Keratinocyte (primary cell): Measurements from ENCODE around the gene IMPDH1. TPM values are rescaled to one million over a fixed set of nuclear protein-coding genes. Genes with fewer than 3 reads are reported as not detected.

Experiments
- DNase-seq: peaks from one replicate; pipeline ENCODE4 v3.0.0-alpha.2; 2011; ENCODE audit warnings: low read depth, missing footprints, low spot score
- FAIRE-seq: peaks from 2 replicates; lab custom pipeline; 2011; peaks lifted over from hg19 to GRCh38; lab: Jason Lieb, UNC
- H2AFZ ChIP-seq: 2 replicates; pipeline ENCODE4 v1.6.0; 2012; ENCODE audit warnings: low read length, control low read depth, inconsistent platforms; ENCODE audit not compliant: control insufficient read depth
- H3K27ac ChIP-seq: 2 replicates; pipeline ENCODE4 v1.5.1; 2011; ENCODE audit warnings: low read length; ENCODE audit not compliant: control insufficient read depth, insufficient read depth
- H3K27me3 ChIP-seq: 3 replicates; pipeline ENCODE4 v1.6.0; 2011; ENCODE audit warnings: low read length; ENCODE audit not compliant: control insufficient read depth, insufficient read depth; ENCODE audit errors: extremely low read depth
- H3K36me3 ChIP-seq, 2 experiments: 2 replicates in 1 of 2; 3 replicates in 1 of 2; pipeline ENCODE4 v1.5.1; 2011; ENCODE audit warnings: low read length in 2 of 2, mild to moderate bottlenecking in 1 of 2; ENCODE audit not compliant: control insufficient read depth in 2 of 2, insufficient read depth in 2 of 2; ENCODE audit errors: extremely low read depth in 1 of 2
- H3K4me1 ChIP-seq: 3 replicates; pipeline ENCODE4 v1.5.1; 2011; ENCODE audit warnings: low read length; ENCODE audit not compliant: control insufficient read depth, insufficient read depth; ENCODE audit errors: extremely low read depth
- H3K4me2 ChIP-seq: 3 replicates; pipeline ENCODE4 v1.6.0; 2011; ENCODE audit warnings: low read depth, low read length; ENCODE audit not compliant: control insufficient read depth, insufficient read depth; ENCODE audit errors: extremely low read depth
- H3K4me3 ChIP-seq, 3 experiments: fragments of 200-600 bp in 1 of 3; sonication (generic) in 1 of 3; 2 replicates in 2 of 3; 3 replicates in 1 of 3; pipeline ENCODE4 v1.5.1; 2011 to 2016; ENCODE audit warnings: low read length in 3 of 3, mild to moderate bottlenecking in 3 of 3, control low read depth in 2 of 3, inconsistent platforms in 1 of 3, low read depth in 1 of 3, mixed read lengths in 1 of 3, mixed run types in 1 of 3, moderate library complexity in 1 of 3; ENCODE audit not compliant: control insufficient read depth in 2 of 3, insufficient read depth in 2 of 3; ENCODE audit errors: extremely low read depth in 1 of 3
- H3K79me2 ChIP-seq: 2 replicates; pipeline ENCODE4 v1.6.0; 2012; ENCODE audit warnings: low read length; ENCODE audit not compliant: control insufficient read depth, insufficient read depth
- H3K9ac ChIP-seq: 3 replicates; pipeline ENCODE4 v1.6.0; 2011; ENCODE audit warnings: low read length; ENCODE audit not compliant: control insufficient read depth, insufficient read depth; ENCODE audit errors: extremely low read depth
- H3K9me1 ChIP-seq: 3 replicates; pipeline ENCODE4 v1.6.0; 2011; ENCODE audit warnings: low read length; ENCODE audit not compliant: control insufficient read depth, insufficient read depth; ENCODE audit errors: extremely low read depth
- H3K9me3 ChIP-seq: 2 replicates; pipeline ENCODE4 v1.5.1; 2012; ENCODE audit warnings: low read depth, low read length; ENCODE audit not compliant: control insufficient read depth
- H4K20me1 ChIP-seq: 3 replicates; pipeline ENCODE4 v1.6.0; 2011; ENCODE audit warnings: low read length; ENCODE audit not compliant: control insufficient read depth, insufficient read depth; ENCODE audit errors: extremely low read depth
- EZH2 ChIP-seq: IDR thresholded peaks from one replicate; pipeline ENCODE4 v1.6.1; 2012; ENCODE audit warnings: inconsistent platforms, mild to moderate bottlenecking, low read length, moderate library complexity
- dilution Hi-C: fragments of 300-500 bp; cut with MboI; formaldehyde crosslinking; loops from one replicate; pipeline ENCODE4 v1.7.0; 2020; ENCODE audit warnings: low sequenced_read_pairs; ENCODE audit not compliant: extremely low pct_ligation_motif_present
- polyA plus RNA-seq, 5 experiments: library from polyadenylated mRNA; depleted of rRNA in 3 of 5; stranded (reverse) in 3 of 5; stranded (forward) in 1 of 5; unstranded in 1 of 5; fragments of >200 nt; gene quantifications; 1 replicate in 1 of 5; 2 replicates in 3 of 5; 3 replicates in 1 of 5; pipeline versions ENCODE4 v1.2.1 to v1.2.3, GENCODE V29; 2011 to 2012; ENCODE audit warnings: missing spikeins in 2 of 5, low read depth in 1 of 5, low replicate concordance in 1 of 5
- TF ChIP-seq, protein P1 (sequence below), 3 experiments: IDR thresholded peaks in 1 of 3; conservative IDR thresholded peaks in 1 of 3; optimal IDR thresholded peaks in 1 of 3; 2 replicates in 2 of 3; 3 replicates in 1 of 3; pipeline versions ENCODE3 to v1.5.1; 2011; ENCODE audit warnings: low read length in 3 of 3, mild to moderate bottlenecking in 3 of 3, moderate library complexity in 2 of 3, control low read depth in 1 of 3, inconsistent platforms in 1 of 3; ENCODE audit not compliant: insufficient read depth in 2 of 3; ENCODE audit errors: extremely low read depth in 1 of 3

IMPDH1 gene
- polyA plus RNA-seq, 1 donor (not counting 4 experiments of a cell fraction or from before 2014, with no cell fraction given): 56.2 TPM

DNA sequence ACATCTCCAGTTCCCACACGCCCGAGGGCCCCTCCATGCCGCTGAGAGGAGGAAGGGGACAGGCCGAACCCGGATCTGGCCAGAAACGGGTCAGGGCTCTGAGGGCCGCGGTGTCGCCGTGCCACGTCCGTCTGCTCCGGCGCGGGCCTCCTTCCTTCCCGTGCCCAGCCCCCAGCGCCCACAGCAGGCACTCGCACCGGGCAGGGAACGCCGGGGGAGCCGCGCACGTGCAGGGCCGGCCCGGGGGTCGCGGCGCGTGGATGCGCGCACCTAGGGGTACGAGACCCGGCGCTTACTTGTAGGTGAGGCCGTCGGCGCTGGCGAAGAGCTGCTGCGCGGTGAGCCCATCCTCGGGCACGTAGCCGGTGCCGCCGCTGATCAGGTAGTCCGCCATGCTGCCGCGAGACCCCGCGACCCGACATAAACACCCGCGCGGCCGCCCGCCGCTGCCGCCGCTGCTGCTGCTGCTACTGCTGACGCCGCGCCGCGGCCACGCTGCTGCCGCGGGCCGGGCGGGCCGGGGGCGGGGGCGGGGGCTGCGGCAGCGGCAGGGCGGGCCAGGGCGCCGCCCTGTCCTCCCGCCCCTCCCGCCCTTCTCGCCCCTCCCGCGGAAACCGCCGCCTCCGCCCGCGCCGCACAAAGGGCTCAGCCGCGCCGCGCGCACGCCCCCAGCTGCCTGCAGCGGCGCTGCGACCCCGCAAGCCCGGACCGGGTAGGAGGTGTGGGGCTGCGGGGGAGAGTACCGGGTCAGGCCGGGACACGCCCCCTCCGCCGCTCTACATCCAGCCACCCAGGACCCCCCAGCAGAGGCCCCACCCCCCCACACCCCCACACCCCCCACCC, 4.1 kb downstream of the IMPDH1 start:
- Histone ChIP-seq H3K27ac (peak overlapping the region; percentile 64), H3K9me3 (no peaks in the 10 kb centered on the region), H3K4me1 (peaks cover 40% of the 10 kb centered on the region), H4K20me1 (no peaks in the 10 kb centered on the region), H3K4me3 (peak overlapping the region; percentile 50 to 81 (median 60)), H3K9me1 (no peaks in the 10 kb centered on the region), H3K27me3 (no peaks in the 10 kb centered on the region), H3K9ac (peak overlapping the region; percentile 82), H2AFZ (peak overlapping the region; percentile 66), H3K79me2 (peaks cover 15% of the 10 kb centered on the region), H3K36me3 (peaks cover 4 to 17% of the 10 kb centered on the region in 2 experiments), H3K4me2 (peak overlapping the region; percentile 98)
- no peak for TF ChIP-seq EZH2
- TF ChIP-seq, protein P1, sequence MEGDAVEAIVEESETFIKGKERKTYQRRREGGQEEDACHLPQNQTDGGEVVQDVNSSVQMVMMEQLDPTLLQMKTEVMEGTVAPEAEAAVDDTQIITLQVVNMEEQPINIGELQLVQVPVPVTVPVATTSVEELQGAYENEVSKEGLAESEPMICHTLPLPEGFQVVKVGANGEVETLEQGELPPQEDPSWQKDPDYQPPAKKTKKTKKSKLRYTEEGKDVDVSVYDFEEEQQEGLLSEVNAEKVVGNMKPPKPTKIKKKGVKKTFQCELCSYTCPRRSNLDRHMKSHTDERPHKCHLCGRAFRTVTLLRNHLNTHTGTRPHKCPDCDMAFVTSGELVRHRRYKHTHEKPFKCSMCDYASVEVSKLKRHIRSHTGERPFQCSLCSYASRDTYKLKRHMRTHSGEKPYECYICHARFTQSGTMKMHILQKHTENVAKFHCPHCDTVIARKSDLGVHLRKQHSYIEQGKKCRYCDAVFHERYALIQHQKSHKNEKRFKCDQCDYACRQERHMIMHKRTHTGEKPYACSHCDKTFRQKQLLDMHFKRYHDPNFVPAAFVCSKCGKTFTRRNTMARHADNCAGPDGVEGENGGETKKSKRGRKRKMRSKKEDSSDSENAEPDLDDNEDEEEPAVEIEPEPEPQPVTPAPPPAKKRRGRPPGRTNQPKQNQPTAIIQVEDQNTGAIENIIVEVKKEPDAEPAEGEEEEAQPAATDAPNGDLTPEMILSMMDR (optimal IDR thresholded peaks at IDR 0.05 in 1 of 3, IDR thresholded peaks at IDR 0.05 in 1 of 3, conservative IDR thresholded peaks at IDR 0.05 in 1 of 3; ENCODE audit: extremely low read depth in 1 of 3, insufficient read depth in 2 of 3, low read length in 3 of 3): peak in 1 of 3 experiments; percentile 36
- dilution Hi-C loops: no loop called here
- FAIRE-seq: no peak
- DNase-seq: no peak

DNA sequence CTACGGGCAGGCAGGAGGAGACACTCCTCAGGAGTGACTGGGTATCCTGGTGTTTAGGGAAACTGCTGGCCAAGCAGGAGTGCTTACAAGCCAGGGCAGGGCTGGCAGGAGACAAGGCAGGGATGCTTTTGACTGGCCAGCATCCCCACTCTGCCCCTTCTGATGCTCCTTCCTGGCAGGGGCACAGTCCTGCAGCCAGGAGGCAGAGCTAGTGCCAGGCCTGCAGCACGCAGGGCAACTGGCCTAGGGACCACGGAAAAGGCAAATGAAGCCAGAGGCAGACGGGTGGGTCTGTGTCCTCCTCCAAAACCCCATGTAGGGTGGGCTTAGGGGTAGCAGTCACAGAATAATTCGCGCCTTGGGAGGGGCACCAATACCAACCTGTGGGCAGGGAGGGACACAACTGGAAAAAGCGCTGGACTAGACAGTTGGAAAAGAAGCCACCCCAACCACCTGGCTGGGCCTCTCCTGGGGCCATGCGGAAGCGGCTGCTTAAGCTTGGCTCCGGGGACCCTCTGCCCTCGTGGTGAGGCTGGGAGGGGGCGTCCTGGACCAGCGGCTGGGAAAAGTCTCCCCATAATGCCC, 4.8 kb downstream of the IMPDH1 start:
- TF ChIP-seq EZH2: no peak
- TF ChIP-seq, protein P1 (optimal IDR thresholded peaks at IDR 0.05 in 1 of 3, IDR thresholded peaks at IDR 0.05 in 1 of 3, conservative IDR thresholded peaks at IDR 0.05 in 1 of 3; ENCODE audit: extremely low read depth in 1 of 3, insufficient read depth in 2 of 3, low read length in 3 of 3): peak in 2 of 3 experiments; percentile 3 to 20
- H3K4me1 ChIP-seq: peaks cover 33% of the 10 kb centered on the region
- H3K9ac ChIP-seq: peak overlapping the region; percentile 82
- H3K79me2 ChIP-seq: peaks cover 15% of the 10 kb centered on the region
- H3K9me1 ChIP-seq: no peaks in the 10 kb centered on the region
- no peaks in the 10 kb centered on the region for H4K20me1 ChIP-seq
- no peaks in the 10 kb centered on the region for H3K27me3 ChIP-seq
- DNase-seq (no peak), FAIRE-seq (no peak)
- H3K4me3 ChIP-seq: peak overlapping the region; percentile 50 to 81 (median 60)
- H3K36me3 ChIP-seq: peaks cover 10 to 23% of the 10 kb centered on the region in 2 experiments
- peak overlapping the region; percentile 64 for H3K27ac ChIP-seq
- H3K9me3 ChIP-seq: no peaks in the 10 kb centered on the region
- H2AFZ ChIP-seq: peak overlapping the region; percentile 66
- dilution Hi-C loops: no loop called here
- H3K4me2 ChIP-seq: peak overlapping the region; percentile 98
